IgD-negative memory B cell (primary cell): ENCODE measurements around the gene ENTPD2. TPM values are rescaled to one million over a fixed set of nuclear protein-coding genes. Genes with fewer than 3 reads are reported as not detected.
"Not testable (repeated sequence)": the region's sequence is repeated elsewhere in the genome, so short reads cannot be mapped to it uniquely, and the experiment has no call there.

Source experiments
- H3K27ac Mint-ChIP-seq, 3 donors: one replicate each; pipeline ENCODE4 v1.8.0; 2020 to 2022; ENCODE audit warnings: mild to moderate bottlenecking in 3 of 3, mixed read lengths in 3 of 3, moderate library complexity in 1 of 3
- H3K27me3 Mint-ChIP-seq: one replicate; pipeline ENCODE4 v1.8.0; 2021; ENCODE audit warnings: mixed read lengths
- H3K36me3 Mint-ChIP-seq: one replicate; pipeline ENCODE4 v1.8.0; 2020; ENCODE audit warnings: mild to moderate bottlenecking, mixed read lengths
- H3K4me1 Mint-ChIP-seq, 3 donors: one replicate each; pipeline ENCODE4 v1.8.0; 2020 to 2022; ENCODE audit warnings: mixed read lengths in 3 of 3, mild to moderate bottlenecking in 1 of 3
- H3K4me3 Mint-ChIP-seq, 4 donors: one replicate each; pipeline ENCODE4 v1.8.0; 2020 to 2022; ENCODE audit warnings: mild to moderate bottlenecking in 4 of 4, mixed read lengths in 4 of 4, moderate library complexity in 3 of 4
- H3K9me3 Mint-ChIP-seq, 3 donors: one replicate each; pipeline ENCODE4 v1.8.0; 2020 to 2021; ENCODE audit warnings: mixed read lengths in 3 of 3, mild to moderate bottlenecking in 1 of 3
- polyA plus RNA-seq: library from polyadenylated mRNA; unstranded; fragments of 300-500 nt; fragmentation: Illumina TruSeq; gene quantifications from one replicate; pipeline ENCODE4 v1.2.3, GENCODE V29; 2021

ENTPD2 gene
- polyA plus RNA-seq, 1 donor from 2014 or later, result not detected

DNA sequence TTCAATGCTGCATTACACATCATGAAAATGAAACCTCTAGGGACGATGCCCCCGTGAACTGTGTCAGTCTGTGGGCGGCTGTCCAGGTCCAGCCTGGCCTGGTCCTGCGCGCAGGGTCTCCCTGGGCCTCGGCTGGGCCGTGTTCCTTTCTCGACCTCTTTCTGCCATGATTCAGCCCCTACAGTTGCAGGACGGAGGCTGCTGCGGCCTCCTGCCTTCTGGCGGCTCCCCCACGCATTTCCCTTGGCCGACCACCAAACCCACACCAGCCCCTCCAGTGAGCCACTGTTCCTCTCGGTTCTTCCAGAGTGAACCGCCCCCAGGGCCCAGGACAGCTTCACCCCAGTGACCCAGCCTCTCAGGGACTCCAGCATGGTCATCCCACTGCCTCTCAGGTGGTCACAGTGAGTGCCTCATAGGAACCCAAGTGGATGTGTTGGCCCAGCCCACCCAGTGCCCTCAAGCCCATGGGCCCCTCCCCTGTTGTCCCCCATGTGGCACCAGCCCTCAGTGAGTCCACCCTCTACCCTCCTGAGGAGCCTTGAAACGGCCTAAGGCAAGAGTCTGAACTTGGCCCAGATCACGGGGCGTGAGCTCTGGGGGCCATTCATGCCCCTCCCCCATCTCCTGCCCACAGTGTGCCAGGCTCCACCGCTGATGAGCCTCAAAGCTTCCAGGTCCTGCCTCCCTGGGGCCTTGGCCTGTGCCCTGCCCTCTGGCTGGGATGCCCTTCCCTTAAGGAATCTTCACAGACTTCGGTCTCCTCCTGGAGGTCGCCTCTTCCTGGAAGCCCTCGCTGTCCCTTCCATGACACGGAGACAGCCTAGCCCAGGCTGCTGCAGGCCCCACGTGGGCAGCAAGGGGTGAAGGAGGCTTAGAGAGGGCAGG, 47.5 kb downstream of the ENTPD2 start:
- no peak overlapping the region for H3K27ac Mint-ChIP-seq
- no peaks in the 10 kb centered on the region for H3K4me1 Mint-ChIP-seq
- peaks cover 0 to 1% (median 0%) of the 10 kb centered on the region in 3 donors for H3K9me3 Mint-ChIP-seq
- H3K4me3 Mint-ChIP-seq, result no peak overlapping the region
- H3K27me3 Mint-ChIP-seq, result peaks cover 3% of the 10 kb centered on the region
- no peaks in the 10 kb centered on the region for H3K36me3 Mint-ChIP-seq

DNA sequence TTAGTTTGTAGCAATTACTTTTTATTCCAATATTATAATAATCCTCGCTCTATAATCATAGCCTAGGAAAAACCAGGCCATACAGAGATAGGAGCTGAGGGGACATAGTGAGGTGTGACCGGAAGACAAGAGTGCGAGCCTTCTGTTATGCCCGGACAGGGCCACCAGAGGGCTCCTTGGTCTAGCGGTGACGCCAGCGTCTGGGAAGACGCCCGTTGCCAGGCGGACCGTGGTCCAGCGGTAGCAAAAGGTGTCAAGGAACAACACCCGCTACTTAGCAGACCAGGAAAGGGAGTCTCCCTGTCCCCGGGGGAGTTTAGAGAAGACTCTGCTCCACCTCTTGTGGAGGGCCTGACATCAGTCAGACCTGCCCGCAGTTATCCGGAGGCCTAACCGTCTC, 49.6 kb downstream of the ENTPD2 start:
- Mint-ChIP-seq H3K4me3 (peak overlapping the region in 1 of 4 donors; percentile 22), H3K4me1 (peaks cover 8 to 13% (median 8%) of the 10 kb centered on the region in 3 donors)
- not testable (repeated sequence) for H3K9me3 Mint-ChIP-seq, H3K27me3 Mint-ChIP-seq, H3K27ac Mint-ChIP-seq, H3K36me3 Mint-ChIP-seq

DNA sequence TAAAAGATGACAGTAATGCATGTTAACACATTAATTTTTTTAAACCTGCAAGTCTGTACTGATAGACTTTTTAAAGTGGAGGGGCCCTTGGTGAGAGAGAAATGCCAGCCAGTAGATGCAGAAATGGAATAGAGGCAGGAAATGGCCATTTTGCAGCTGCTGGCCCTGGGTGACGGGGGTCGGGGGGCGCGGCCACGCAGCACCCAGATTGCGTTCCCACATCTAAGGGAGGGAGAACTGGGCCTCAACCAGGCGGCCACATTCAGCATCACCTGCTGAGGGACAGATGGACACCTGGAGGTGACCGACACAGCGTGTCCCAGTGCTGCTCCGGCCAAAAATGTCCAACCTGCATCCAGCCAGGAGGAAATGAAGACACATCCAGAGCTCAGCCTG, 51.2 kb downstream of the ENTPD2 start:
- no peaks in the 10 kb centered on the region for H3K36me3 Mint-ChIP-seq
- H3K27me3 Mint-ChIP-seq, result peaks cover 5% of the 10 kb centered on the region
- peaks cover 19 to 27% (median 21%) of the 10 kb centered on the region in 3 donors for H3K4me1 Mint-ChIP-seq
- H3K9me3 Mint-ChIP-seq, result peaks cover 0 to 1% (median 0%) of the 10 kb centered on the region in 3 donors
- H3K4me3 Mint-ChIP-seq, result no peak overlapping the region
- no peak overlapping the region for H3K27ac Mint-ChIP-seq

DNA sequence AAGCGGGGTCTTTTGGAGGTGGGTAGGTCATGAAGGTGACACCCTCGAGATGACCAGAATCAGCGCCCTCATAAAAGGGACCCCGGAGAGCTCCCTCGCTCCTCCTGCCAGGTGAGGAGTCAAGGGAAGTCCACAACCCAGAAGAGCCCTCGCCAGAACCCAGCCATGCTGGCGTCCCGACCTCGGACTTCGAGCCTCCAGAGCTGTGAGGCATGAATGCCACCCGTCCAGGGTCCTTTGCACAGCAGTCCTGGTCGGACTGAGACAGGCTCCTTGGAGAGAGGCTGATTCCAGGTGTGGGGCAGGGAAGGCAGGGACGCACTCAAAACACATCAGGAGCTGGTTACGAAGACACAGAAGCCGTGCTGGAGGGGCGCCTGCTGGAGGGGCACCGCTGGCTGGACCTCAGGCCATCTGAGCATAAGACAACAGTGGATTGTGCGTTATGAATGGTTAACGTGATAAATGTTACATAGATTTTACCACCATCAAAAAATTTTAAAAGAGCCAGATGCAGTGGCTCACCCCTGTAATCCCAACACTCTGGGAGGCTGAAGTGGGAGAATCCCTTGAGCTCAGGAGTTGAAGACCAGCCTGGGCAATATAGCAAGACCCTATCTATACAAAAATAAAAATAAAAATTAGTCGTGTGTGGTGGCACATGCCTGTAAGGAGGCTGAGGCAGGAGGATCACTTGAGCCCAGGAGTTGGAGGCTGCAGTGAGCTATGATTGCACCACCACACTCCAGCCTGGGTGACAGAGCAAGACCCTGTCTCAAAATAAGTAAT, 51.8 kb downstream of the ENTPD2 start:
- Mint-ChIP-seq H3K27me3 (peaks cover 5% of the 10 kb centered on the region), H3K4me1 (peaks cover 22 to 28% (median 22%) of the 10 kb centered on the region in 3 donors), H3K4me3 (peak overlapping the region in 1 of 4 donors; percentile 20), H3K36me3 (no peaks in the 10 kb centered on the region), H3K9me3 (peaks cover 0 to 1% (median 0%) of the 10 kb centered on the region in 3 donors), H3K27ac (no peak overlapping the region)

DNA sequence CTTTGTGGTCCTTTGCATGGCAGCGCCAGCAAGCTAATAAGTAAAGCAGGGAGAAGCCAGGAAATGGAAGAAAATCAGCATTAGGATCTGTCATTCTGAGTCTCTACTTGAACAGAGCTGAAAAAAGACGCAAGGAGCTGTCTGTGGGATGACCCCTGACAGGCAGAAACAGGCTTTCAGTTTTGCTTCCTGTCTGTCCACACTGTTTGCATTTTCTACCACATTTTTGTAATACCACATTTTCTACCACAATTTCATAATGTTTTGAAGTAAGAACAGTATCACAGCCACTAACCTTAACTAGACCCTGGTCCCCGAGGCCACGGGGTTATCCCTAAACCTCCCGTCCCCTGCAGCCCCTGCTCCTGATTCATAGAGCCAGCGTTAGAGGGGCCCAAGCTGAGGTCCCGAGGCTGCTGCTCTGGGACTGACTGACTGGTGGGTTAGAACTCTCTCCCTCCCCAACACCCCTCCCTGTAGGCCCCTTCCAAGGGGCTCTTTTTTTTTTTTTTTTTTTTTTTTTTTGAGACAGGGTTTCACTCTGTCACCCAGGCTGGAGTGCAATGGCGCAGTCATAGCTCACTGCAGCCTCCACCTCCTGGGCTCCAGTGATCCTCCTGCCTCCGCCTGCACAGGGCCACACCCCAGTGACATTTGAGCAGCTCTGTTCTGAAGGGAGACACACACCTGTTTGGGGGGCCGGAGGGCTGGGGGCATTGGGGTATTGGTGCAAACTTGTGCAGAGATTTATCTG, 53.5 kb downstream of the ENTPD2 start:
- Mint-ChIP-seq H3K36me3 (no peaks in the 10 kb centered on the region), H3K9me3 (peaks cover 0 to 1% (median 0%) of the 10 kb centered on the region in 3 donors), H3K4me3 (peak overlapping the region; percentile 63 to 93 (median 86)), H3K27ac (peak overlapping the region; percentile 95 to 99 (median 95)), H3K4me1 (peaks cover 22 to 30% (median 27%) of the 10 kb centered on the region in 3 donors), H3K27me3 (peaks cover 2% of the 10 kb centered on the region)

Other genes starting within 250 kb of the ENTPD2 start
- 19.7 TPM for gene RABL6, start 246.1 kb downstream of the ENTPD2 start, polyA plus RNA-seq
- 0.10 TPM for gene AJM1, start 211.6 kb downstream of the ENTPD2 start, polyA plus RNA-seq
- 91.6 TPM for gene PHPT1, start 204.7 kb downstream of the ENTPD2 start, polyA plus RNA-seq
- 0.11 TPM for gene MAMDC4, start 201.7 kb downstream of the ENTPD2 start, polyA plus RNA-seq
- 378 TPM for gene EDF1, start 187.8 kb downstream of the ENTPD2 start, polyA plus RNA-seq
- gene TRAF2, start 167.5 kb downstream of the ENTPD2 start, polyA plus RNA-seq, result 42.8 TPM
- 108 TPM for gene FBXW5, start 109.3 kb downstream of the ENTPD2 start, polyA plus RNA-seq
- gene C8G, start 108.8 kb downstream of the ENTPD2 start, polyA plus RNA-seq, result not detected
- gene LCN12, start 101.8 kb downstream of the ENTPD2 start, polyA plus RNA-seq, result not detected
- not detected for gene PTGDS, start 76.6 kb downstream of the ENTPD2 start, polyA plus RNA-seq
- not detected for gene LCNL1, start 71.1 kb downstream of the ENTPD2 start, polyA plus RNA-seq
- 64.3 TPM for gene PAXX, start 61.6 kb downstream of the ENTPD2 start, polyA plus RNA-seq
- 3.5 TPM for gene CLIC3, start 57.5 kb downstream of the ENTPD2 start, polyA plus RNA-seq
- 3.9 TPM for gene ABCA2, start 25.8 kb downstream of the ENTPD2 start, polyA plus RNA-seq
- 26.6 TPM for gene FUT7, start 22.0 kb downstream of the ENTPD2 start, polyA plus RNA-seq
- 2.0 TPM for gene NPDC1, start 7.9 kb downstream of the ENTPD2 start, polyA plus RNA-seq
- 0.38 TPM for gene SAPCD2, start 16.5 kb upstream of the ENTPD2 start, polyA plus RNA-seq
- gene UAP1L1, start 23.5 kb upstream of the ENTPD2 start, polyA plus RNA-seq, result 3.0 TPM
- gene MAN1B1, start 32.9 kb upstream of the ENTPD2 start, polyA plus RNA-seq, result 27.5 TPM
- gene DPP7, start 60.7 kb upstream of the ENTPD2 start, polyA plus RNA-seq, result 110 TPM
- gene GRIN1, start 85.1 kb upstream of the ENTPD2 start, polyA plus RNA-seq, result not detected
- not detected for gene LRRC26, start 116.0 kb upstream of the ENTPD2 start, polyA plus RNA-seq
- not detected for gene TMEM210, start 118.0 kb upstream of the ENTPD2 start, polyA plus RNA-seq
- gene ANAPC2, start 134.5 kb upstream of the ENTPD2 start, polyA plus RNA-seq, result 6.2 TPM
- 139 TPM for gene SSNA1, start 134.6 kb upstream of the ENTPD2 start, polyA plus RNA-seq
- 0.66 TPM for gene TPRN, start 146.7 kb upstream of the ENTPD2 start, polyA plus RNA-seq
- 106 TPM for gene TMEM203, start 151.6 kb upstream of the ENTPD2 start, polyA plus RNA-seq
- gene NDOR1, start 151.6 kb upstream of the ENTPD2 start, polyA plus RNA-seq, result 7.6 TPM
- not detected for gene RNF208, start 168.2 kb upstream of the ENTPD2 start, polyA plus RNA-seq
- not detected for gene CYSRT1, start 171.1 kb upstream of the ENTPD2 start, polyA plus RNA-seq
- gene RNF224, start 173.4 kb upstream of the ENTPD2 start, polyA plus RNA-seq, result not detected
- not detected for gene SLC34A3, start 176.8 kb upstream of the ENTPD2 start, polyA plus RNA-seq
- 88.4 TPM for gene TUBB4B, start 187.2 kb upstream of the ENTPD2 start, polyA plus RNA-seq
- gene STPG3, start 197.2 kb upstream of the ENTPD2 start, polyA plus RNA-seq, result not detected
- gene NELFB, start 201.3 kb upstream of the ENTPD2 start, polyA plus RNA-seq, result 34.2 TPM
- gene TOR4A, start 223.7 kb upstream of the ENTPD2 start, polyA plus RNA-seq, result 8.9 TPM
- not detected for gene NRARP, start 248.2 kb upstream of the ENTPD2 start, polyA plus RNA-seq